GM12878 (cell line): ENCODE data around the gene HYOU1. TPM values are rescaled to one million over a fixed set of nuclear protein-coding genes. Genes with fewer than 3 reads are reported as not detected.

Source experiments
- BCL3 ChIP-seq: IDR thresholded peaks from 2 replicates; pipeline ENCODE4 v1.6.1; 2011; ENCODE audit warnings: borderline replicate concordance, low read depth, mild to moderate bottlenecking, moderate library complexity, low read length; ENCODE audit not compliant: insufficient read depth, poor library complexity, severe bottlenecking
- BHLHE40 ChIP-seq, 2 experiments: fragments of 450-650 bp in 1 of 2; IDR thresholded peaks; 2 replicates each; pipeline ENCODE4 v1.6.1; 2011 to 2017; ENCODE audit warnings: low read depth in 2 of 2, borderline replicate concordance in 1 of 2, improper control_type of control experiment in 1 of 2, low read length in 1 of 2, mild to moderate bottlenecking in 1 of 2
- CHD2 ChIP-seq: IDR thresholded peaks from 2 replicates; pipeline ENCODE4 v1.6.1; 2011; ENCODE audit warnings: low read depth, low read length, improper control_type of control experiment, borderline replicate concordance
- ESRRA ChIP-seq: IDR thresholded peaks from 2 replicates; pipeline ENCODE4 v1.6.1; 2012; ENCODE audit warnings: mild to moderate bottlenecking, low read length, improper control_type of control experiment
- ETV6 ChIP-seq, 2 experiments: fragments of 450-650 bp in 1 of 2; IDR thresholded peaks in 1 of 2; conservative IDR thresholded peaks in 1 of 2; 2 replicates each; pipeline ENCODE4 v1.6.1; 2014; ENCODE audit warnings: antibody characterized with exemption in 1 of 2, borderline replicate concordance in 1 of 2, low read depth in 1 of 2, mild to moderate bottlenecking in 1 of 2, moderate library complexity in 1 of 2
- HSF1 ChIP-seq: fragments of 150-350 bp; IDR thresholded peaks from 2 replicates; pipeline ENCODE4 v1.6.1; 2014; ENCODE audit warnings: mild to moderate bottlenecking, low read depth, low read length
- MEF2B ChIP-seq: fragments of 450-650 bp; IDR thresholded peaks from 2 replicates; pipeline ENCODE4 v1.6.1; 2018; ENCODE audit warnings: mild to moderate bottlenecking, moderate library complexity; ENCODE audit not compliant: partially characterized antibody, poor library complexity, severe bottlenecking
- PML ChIP-seq: IDR thresholded peaks from 2 replicates; pipeline ENCODE4 v1.6.1; 2012; ENCODE audit warnings: low read length, inconsistent platforms
- SIX5 ChIP-seq: IDR thresholded peaks from 2 replicates; pipeline ENCODE4 v1.6.1; 2011; ENCODE audit warnings: mild to moderate bottlenecking, low read depth, low read length, moderate library complexity; ENCODE audit not compliant: severe bottlenecking
- SREBF2 ChIP-seq: IDR thresholded peaks from 2 replicates; pipeline ENCODE4 v1.6.1; 2012; ENCODE audit warnings: mild to moderate bottlenecking, low read length
- TAF1 ChIP-seq: IDR thresholded peaks from 2 replicates; pipeline ENCODE4 v1.6.1; 2011; ENCODE audit warnings: mild to moderate bottlenecking, low read depth, low read length, borderline replicate concordance
- USF1 ChIP-seq: IDR thresholded peaks from 2 replicates; pipeline ENCODE4 v1.6.1; 2011; ENCODE audit warnings: borderline replicate concordance, low read depth, mild to moderate bottlenecking, moderate library complexity, mixed read lengths, low read length; ENCODE audit not compliant: insufficient read depth; ENCODE audit errors: extremely low read length
- USF2 ChIP-seq: IDR thresholded peaks from 2 replicates; pipeline ENCODE4 v1.6.1; 2011; ENCODE audit warnings: low read depth, low read length, improper control_type of control experiment, borderline replicate concordance
- ZNF207 ChIP-seq: fragments of 450-650 bp; IDR thresholded peaks from 2 replicates; pipeline ENCODE4 v1.6.1; 2014; ENCODE audit warnings: antibody characterized with exemption, mild to moderate bottlenecking, borderline replicate concordance
- ZNF384 ChIP-seq: IDR thresholded peaks from 2 replicates; pipeline ENCODE4 v1.6.1; 2012; ENCODE audit warnings: low read depth, mild to moderate bottlenecking, low read length, improper control_type of control experiment, borderline replicate concordance
- polyA plus RNA-seq, 11 experiments: library from polyadenylated mRNA; depleted of rRNA in 4 of 11; unstranded in 6 of 11; stranded (reverse) in 5 of 11; fragments of >200 nt; fragmentation: Nextera tagmentation in 4 of 11; fragmentation: Illumina TruSeq in 1 of 11; extraction: Ambion mirVana in 4 of 11; extraction: Trizol in 1 of 11; gene quantifications; 1 replicate in 1 of 11; 2 replicates in 10 of 11; pipeline versions ENCODE4 v1.2.1 to v1.2.3, GENCODE V29; 2011 to 2016; ENCODE audit warnings: inconsistent platforms in 2 of 11, missing spikeins in 2 of 11, low read depth in 1 of 11
- total RNA-seq, 4 experiments: library from RNA; depleted of rRNA in 3 of 4; stranded (reverse); fragments of >200 nt in 3 of 4; fragmentation: Illumina TruSeq in 1 of 4; extraction: Trizol in 1 of 4; gene quantifications; 2 replicates each; pipeline versions ENCODE4 v1.2.1 to v1.2.3, GENCODE V29; 2013 to 2021
- TF ChIP-seq, protein P1 (sequence below): fragments of 450-650 bp; IDR thresholded peaks from 2 replicates; pipeline ENCODE4 v1.6.1; 2016; ENCODE audit warnings: mild to moderate bottlenecking
- TF ChIP-seq, protein P2 (sequence below): fragments of 450-650 bp; conservative IDR thresholded peaks from 2 replicates; pipeline ENCODE4 v1.6.1; 2017; ENCODE audit warnings: mild to moderate bottlenecking, moderate library complexity

HYOU1 gene
- total and polyA plus RNA-seq, 10 of the 15 experiments (the other 5 are each of a cell fraction or from before 2014, with no cell fraction given) = 15.4 to 157 (median 109) TPM

DNA sequence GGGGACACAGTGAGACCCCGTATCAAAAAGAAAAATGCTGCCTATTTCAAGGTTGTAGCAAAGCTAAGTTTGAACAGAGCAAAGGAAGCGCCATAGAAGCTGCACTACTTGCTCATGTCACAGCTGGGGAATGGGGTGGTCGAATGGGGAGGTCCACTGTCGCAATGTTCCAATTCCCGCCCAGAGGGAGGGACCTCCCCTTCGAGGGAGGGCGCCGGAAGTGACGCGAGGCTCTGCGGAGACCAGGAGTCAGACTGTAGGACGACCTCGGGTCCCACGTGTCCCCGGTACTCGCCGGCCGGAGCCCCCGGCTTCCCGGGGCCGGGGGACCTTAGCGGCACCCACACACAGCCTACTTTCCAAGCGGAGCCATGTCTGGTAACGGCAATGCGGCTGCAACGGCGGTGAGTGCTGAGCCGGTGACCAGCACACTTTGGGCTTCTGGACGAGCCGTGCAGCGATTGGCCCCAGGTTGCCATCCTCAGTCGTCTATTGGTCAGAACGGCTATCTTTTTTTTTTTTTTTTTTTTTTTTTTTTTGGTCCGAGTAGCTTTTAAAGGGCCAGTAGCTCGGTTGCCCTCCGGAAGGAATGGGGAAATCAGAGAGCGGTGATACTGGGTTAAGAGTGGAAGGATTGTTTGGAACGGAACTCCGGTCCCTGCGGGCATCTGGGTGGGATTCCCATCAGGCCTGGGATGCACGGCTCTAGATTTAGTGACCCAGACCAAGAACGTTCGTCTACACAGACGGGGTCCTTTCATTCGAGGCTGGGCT lies 27.8 kb upstream of the HYOU1 start, which contains the start of gene HMBS (continued):
- TF ChIP-seq BCL3 (no peak), ZNF207 (peak; percentile 56; the same call in 1 of the 2 replicates), BHLHE40 (IDR thresholded peaks at IDR 0.05; ENCODE audit: borderline replicate concordance in 1 of 2, low read depth in 2 of 2, low read length in 1 of 2) (peak in 1 of 2 experiments; percentile 78; a peak in 2 of 4 replicates), HSF1 (no peak), ETV6 (conservative IDR thresholded peaks at IDR 0.05 in 1 of 2, IDR thresholded peaks at IDR 0.05 in 1 of 2; ENCODE audit: borderline replicate concordance in 1 of 2, low read depth in 1 of 2) (no peak), ESRRA (0 out of 2 replicates have a peak, but pooled peaks have one; percentile 47), MEF2B (no peak), TAF1 (peak; percentile 41; the same call in 1 of the 2 replicates), SIX5 (no peak), ZNF384 (peak; percentile 100), USF1 (peak; percentile 69), SREBF2 (no peak), CHD2 (no peak), USF2 (peak; percentile 9; the same call in 1 of the 2 replicates), PML (peak; percentile 92; the same call in 1 of the 2 replicates)
- TF ChIP-seq, protein P1, sequence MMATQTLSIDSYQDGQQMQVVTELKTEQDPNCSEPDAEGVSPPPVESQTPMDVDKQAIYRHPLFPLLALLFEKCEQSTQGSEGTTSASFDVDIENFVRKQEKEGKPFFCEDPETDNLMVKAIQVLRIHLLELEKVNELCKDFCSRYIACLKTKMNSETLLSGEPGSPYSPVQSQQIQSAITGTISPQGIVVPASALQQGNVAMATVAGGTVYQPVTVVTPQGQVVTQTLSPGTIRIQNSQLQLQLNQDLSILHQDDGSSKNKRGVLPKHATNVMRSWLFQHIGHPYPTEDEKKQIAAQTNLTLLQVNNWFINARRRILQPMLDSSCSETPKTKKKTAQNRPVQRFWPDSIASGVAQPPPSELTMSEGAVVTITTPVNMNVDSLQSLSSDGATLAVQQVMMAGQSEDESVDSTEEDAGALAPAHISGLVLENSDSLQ = peak; percentile 75
- TF ChIP-seq, protein P2, sequence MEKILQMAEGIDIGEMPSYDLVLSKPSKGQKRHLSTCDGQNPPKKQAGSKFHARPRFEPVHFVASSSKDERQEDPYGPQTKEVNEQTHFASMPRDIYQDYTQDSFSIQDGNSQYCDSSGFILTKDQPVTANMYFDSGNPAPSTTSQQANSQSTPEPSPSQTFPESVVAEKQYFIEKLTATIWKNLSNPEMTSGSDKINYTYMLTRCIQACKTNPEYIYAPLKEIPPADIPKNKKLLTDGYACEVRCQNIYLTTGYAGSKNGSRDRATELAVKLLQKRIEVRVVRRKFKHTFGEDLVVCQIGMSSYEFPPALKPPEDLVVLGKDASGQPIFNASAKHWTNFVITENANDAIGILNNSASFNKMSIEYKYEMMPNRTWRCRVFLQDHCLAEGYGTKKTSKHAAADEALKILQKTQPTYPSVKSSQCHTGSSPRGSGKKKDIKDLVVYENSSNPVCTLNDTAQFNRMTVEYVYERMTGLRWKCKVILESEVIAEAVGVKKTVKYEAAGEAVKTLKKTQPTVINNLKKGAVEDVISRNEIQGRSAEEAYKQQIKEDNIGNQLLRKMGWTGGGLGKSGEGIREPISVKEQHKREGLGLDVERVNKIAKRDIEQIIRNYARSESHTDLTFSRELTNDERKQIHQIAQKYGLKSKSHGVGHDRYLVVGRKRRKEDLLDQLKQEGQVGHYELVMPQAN = peak; percentile 94
